ENCODE results near the gene CRADD.
"Not testable (repeated sequence)": the region's sequence is repeated elsewhere in the genome, so short reads cannot be mapped to it uniquely, and the experiment has no call there.

Gene CRADD

GRCh38 chr12:93746572-93747168 is 69.5 kb downstream of the CRADD start:
- WGBS, 2 experiments (ENCODE audit: insufficient coverage in 2 of 2): 80 to 88% methylated on average over 1 of the region's 4 CpGs
- Histone ChIP-seq H3K4me1 (ENCODE audit: control insufficient read depth, insufficient read depth, low read length, poor library complexity, severe bottlenecking) (peaks cover 16% of the 10 kb centered on the region), H3K4me3 (ENCODE audit: extremely low read depth, insufficient read depth, low read length, poor library complexity, severe bottlenecking) (no peak overlapping the region), H3K36me3 (ENCODE audit: control insufficient read depth, insufficient read depth, low read length) (no peaks in the 10 kb centered on the region), H3K27ac (ENCODE audit: low read depth, low read length, severe bottlenecking) (no peak overlapping the region), H3K9me3 (ENCODE audit: control insufficient read depth, low read length) (no peaks in the 10 kb centered on the region)

- Histone ChIP-seq H3K27ac (ENCODE audit: low read depth, low read length, severe bottlenecking) (no peak overlapping the region), H3K9me3 (ENCODE audit: control insufficient read depth, low read length) (peaks cover 17% of the 10 kb centered on the region), H3K4me1 (ENCODE audit: control insufficient read depth, insufficient read depth, low read length, poor library complexity, severe bottlenecking) (peaks cover 11% of the 10 kb centered on the region), H3K4me3 (ENCODE audit: extremely low read depth, insufficient read depth, low read length, poor library complexity, severe bottlenecking) (no peak overlapping the region), H3K36me3 (ENCODE audit: control insufficient read depth, insufficient read depth, low read length) (no peaks in the 10 kb centered on the region)
- WGBS, 2 experiments (ENCODE audit: insufficient coverage in 2 of 2): 100% methylated on average over 1 to 2 of the region's 2 CpGs
Measured at GRCh38 chr12:93748672-93749383, 71.7 kb downstream of the CRADD start.

- no peaks in the 10 kb centered on the region for H3K36me3 ChIP-seq (ENCODE audit: control insufficient read depth, insufficient read depth, low read length)
- H3K27ac ChIP-seq (ENCODE audit: low read depth, low read length, severe bottlenecking): no peak overlapping the region
- 80% methylated on average over 1 of the region's 2 CpGs; no CpG with 5 or more reads in 1 of the 2 experiments for WGBS, 2 experiments (ENCODE audit: insufficient coverage in 2 of 2)
- peaks cover 22% of the 10 kb centered on the region for H3K9me3 ChIP-seq (ENCODE audit: control insufficient read depth, low read length)
- H3K4me3 ChIP-seq (ENCODE audit: extremely low read depth, insufficient read depth, low read length, poor library complexity, severe bottlenecking): no peak overlapping the region
- H3K4me1 ChIP-seq (ENCODE audit: control insufficient read depth, insufficient read depth, low read length, poor library complexity, severe bottlenecking): peaks cover 11% of the 10 kb centered on the region
Measured at GRCh38 chr12:93749515-93749914, 72.3 kb downstream of the CRADD start.

- Histone ChIP-seq H3K27ac (ENCODE audit: low read depth, low read length, severe bottlenecking) (no peak overlapping the region), H3K4me1 (ENCODE audit: control insufficient read depth, insufficient read depth, low read length, poor library complexity, severe bottlenecking) (peaks cover 11% of the 10 kb centered on the region), H3K9me3 (ENCODE audit: control insufficient read depth, low read length) (peaks cover 22% of the 10 kb centered on the region), H3K4me3 (ENCODE audit: extremely low read depth, insufficient read depth, low read length, poor library complexity, severe bottlenecking) (no peak overlapping the region), H3K36me3 (ENCODE audit: control insufficient read depth, insufficient read depth, low read length) (no peaks in the 10 kb centered on the region)
- WGBS, 2 experiments (ENCODE audit: insufficient coverage in 2 of 2): 95 to 96% methylated on average over 4 to 6 of the region's 6 CpGs
Measured at GRCh38 chr12:93750056-93750455, 72.9 kb downstream of the CRADD start.

GRCh38 chr12:93751864-93752610 is 74.9 kb downstream of the CRADD start:
- no peak overlapping the region for H3K27ac ChIP-seq (ENCODE audit: low read depth, low read length, severe bottlenecking)
- WGBS, 2 experiments (ENCODE audit: insufficient coverage in 2 of 2): 98 to 100% methylated on average over 4 to 6 of the region's 6 CpGs

GRCh38 chr12:93753285-93753684 is 76.1 kb downstream of the CRADD start:
- Histone ChIP-seq H3K4me1 (ENCODE audit: control insufficient read depth, insufficient read depth, low read length, poor library complexity, severe bottlenecking) (peaks cover 11% of the 10 kb centered on the region), H3K4me3 (ENCODE audit: extremely low read depth, insufficient read depth, low read length, poor library complexity, severe bottlenecking) (no peak overlapping the region), H3K27ac (ENCODE audit: low read depth, low read length, severe bottlenecking) (no peak overlapping the region), H3K36me3 (ENCODE audit: control insufficient read depth, insufficient read depth, low read length) (no peaks in the 10 kb centered on the region), H3K9me3 (ENCODE audit: control insufficient read depth, low read length) (peaks cover 22% of the 10 kb centered on the region)
- 90% methylated on average over 2 of the region's 3 CpGs for WGBS, 2 experiments (ENCODE audit: insufficient coverage in 2 of 2)

More at GRCh38 chr12:93751864-93752610, 74.9 kb downstream of the CRADD start:
- no peaks in the 10 kb centered on the region for H3K36me3 ChIP-seq (ENCODE audit: control insufficient read depth, insufficient read depth, low read length)
- peaks cover 11% of the 10 kb centered on the region for H3K4me1 ChIP-seq (ENCODE audit: control insufficient read depth, insufficient read depth, low read length, poor library complexity, severe bottlenecking)
- H3K4me3 ChIP-seq (ENCODE audit: extremely low read depth, insufficient read depth, low read length, poor library complexity, severe bottlenecking): no peak overlapping the region
- H3K9me3 ChIP-seq (ENCODE audit: control insufficient read depth, low read length): peaks cover 22% of the 10 kb centered on the region

GRCh38 chr12:93753838-93754429 is 76.8 kb downstream of the CRADD start:
- Histone ChIP-seq H3K4me3 (ENCODE audit: extremely low read depth, insufficient read depth, low read length, poor library complexity, severe bottlenecking) (no peak overlapping the region), H3K4me1 (ENCODE audit: control insufficient read depth, insufficient read depth, low read length, poor library complexity, severe bottlenecking) (peaks cover 11% of the 10 kb centered on the region), H3K9me3 (ENCODE audit: control insufficient read depth, low read length) (peaks cover 22% of the 10 kb centered on the region), H3K36me3 (ENCODE audit: control insufficient read depth, insufficient read depth, low read length) (no peaks in the 10 kb centered on the region), H3K27ac (ENCODE audit: low read depth, low read length, severe bottlenecking) (no peak overlapping the region)
- WGBS, 2 experiments (ENCODE audit: insufficient coverage in 2 of 2): 91 to 100% methylated on average over 3 of the region's 3 CpGs

- Histone ChIP-seq H3K4me1 (ENCODE audit: control insufficient read depth, insufficient read depth, low read length, poor library complexity, severe bottlenecking) (peaks cover 10% of the 10 kb centered on the region), H3K9me3 (ENCODE audit: control insufficient read depth, low read length) (peaks cover 22% of the 10 kb centered on the region)
- H3K36me3 ChIP-seq (ENCODE audit: control insufficient read depth, insufficient read depth, low read length); H3K4me3 ChIP-seq (ENCODE audit: extremely low read depth, insufficient read depth, low read length, poor library complexity, severe bottlenecking); H3K27ac ChIP-seq (ENCODE audit: low read depth, low read length, severe bottlenecking): not testable (repeated sequence)
Measured at GRCh38 chr12:93754859-93755258, 77.7 kb downstream of the CRADD start.

- H3K36me3 ChIP-seq (ENCODE audit: control insufficient read depth, insufficient read depth, low read length): no peaks in the 10 kb centered on the region
- H3K4me1 ChIP-seq (ENCODE audit: control insufficient read depth, insufficient read depth, low read length, poor library complexity, severe bottlenecking): no peaks in the 10 kb centered on the region
- H3K9me3 ChIP-seq (ENCODE audit: control insufficient read depth, low read length): peaks cover 22% of the 10 kb centered on the region
- H3K27ac ChIP-seq (ENCODE audit: low read depth, low read length, severe bottlenecking): no peak overlapping the region
- 100% methylated on average over 1 of the region's 2 CpGs for WGBS, 2 experiments (ENCODE audit: insufficient coverage in 2 of 2)
- H3K4me3 ChIP-seq (ENCODE audit: extremely low read depth, insufficient read depth, low read length, poor library complexity, severe bottlenecking): no peak overlapping the region
Measured at GRCh38 chr12:93756288-93756687, 79.1 kb downstream of the CRADD start.

GRCh38 chr12:93757792-93758694 is 80.9 kb downstream of the CRADD start:
- Histone ChIP-seq H3K4me3 (ENCODE audit: extremely low read depth, insufficient read depth, low read length, poor library complexity, severe bottlenecking) (no peak overlapping the region), H3K27ac (ENCODE audit: low read depth, low read length, severe bottlenecking) (no peak overlapping the region), H3K9me3 (ENCODE audit: control insufficient read depth, low read length) (peaks cover 13% of the 10 kb centered on the region), H3K4me1 (ENCODE audit: control insufficient read depth, insufficient read depth, low read length, poor library complexity, severe bottlenecking) (no peaks in the 10 kb centered on the region), H3K36me3 (ENCODE audit: control insufficient read depth, insufficient read depth, low read length) (no peaks in the 10 kb centered on the region)
- WGBS, 2 experiments (ENCODE audit: insufficient coverage in 2 of 2): no CpG with 5 or more reads among the region's 1 CpG

Measured in mesodermal cell (in vitro differentiated cells).